HL-60 (cell line): ENCODE data around the gene CSAD.

Experiments
- DNase-seq, 2 experiments: peaks; one replicate each; pipeline ENCODE4 v3.0.0-alpha.2; 2010 to 2020; ENCODE audit warnings: low read depth in 1 of 2, low spot score in 1 of 2
- H3K27ac ChIP-seq: fragments of 250-450 bp; sonication (Bioruptor Pico); replicated peaks from 2 replicates; pipeline ENCODE4 v1.5.1; 2020; ENCODE audit warnings: mild to moderate bottlenecking, moderate library complexity
- H3K27me3 ChIP-seq: fragments of 250-450 bp; sonication (Bioruptor Pico); 2 replicates; pipeline ENCODE4 v1.5.1; 2021; ENCODE audit warnings: mild to moderate bottlenecking, moderate library complexity; ENCODE audit not compliant: insufficient read depth, poor library complexity, severe bottlenecking
- H3K4me3 ChIP-seq: replicated peaks from 2 replicates; pipeline ENCODE4 v1.5.1; 2011; ENCODE audit warnings: mild to moderate bottlenecking, control low read depth, low read length; ENCODE audit not compliant: insufficient read depth
- GABPA ChIP-seq: IDR thresholded peaks from 2 replicates; pipeline ENCODE4 v1.6.1; 2012; ENCODE audit warnings: low read depth
- POLR2AphosphoS5 ChIP-seq: IDR thresholded peaks from 2 replicates; pipeline ENCODE4 v1.6.1; 2012; ENCODE audit warnings: low read depth
- SPI1 ChIP-seq: IDR thresholded peaks from 2 replicates; pipeline ENCODE4 v1.6.1; 2012; ENCODE audit warnings: low read depth, mild to moderate bottlenecking, borderline replicate concordance
- TF ChIP-seq, protein P1 (sequence below): IDR thresholded peaks from 2 replicates; pipeline ENCODE4 v1.6.1; 2012; ENCODE audit warnings: low read depth; ENCODE audit not compliant: insufficient replicate concordance
- TF ChIP-seq, protein P2 (sequence below): IDR thresholded peaks from one replicate; pipeline ENCODE4 v1.5.1; 2011; ENCODE audit warnings: low read length, control low read depth, inconsistent platforms; ENCODE audit not compliant: insufficient read depth

CSAD gene

DNA sequence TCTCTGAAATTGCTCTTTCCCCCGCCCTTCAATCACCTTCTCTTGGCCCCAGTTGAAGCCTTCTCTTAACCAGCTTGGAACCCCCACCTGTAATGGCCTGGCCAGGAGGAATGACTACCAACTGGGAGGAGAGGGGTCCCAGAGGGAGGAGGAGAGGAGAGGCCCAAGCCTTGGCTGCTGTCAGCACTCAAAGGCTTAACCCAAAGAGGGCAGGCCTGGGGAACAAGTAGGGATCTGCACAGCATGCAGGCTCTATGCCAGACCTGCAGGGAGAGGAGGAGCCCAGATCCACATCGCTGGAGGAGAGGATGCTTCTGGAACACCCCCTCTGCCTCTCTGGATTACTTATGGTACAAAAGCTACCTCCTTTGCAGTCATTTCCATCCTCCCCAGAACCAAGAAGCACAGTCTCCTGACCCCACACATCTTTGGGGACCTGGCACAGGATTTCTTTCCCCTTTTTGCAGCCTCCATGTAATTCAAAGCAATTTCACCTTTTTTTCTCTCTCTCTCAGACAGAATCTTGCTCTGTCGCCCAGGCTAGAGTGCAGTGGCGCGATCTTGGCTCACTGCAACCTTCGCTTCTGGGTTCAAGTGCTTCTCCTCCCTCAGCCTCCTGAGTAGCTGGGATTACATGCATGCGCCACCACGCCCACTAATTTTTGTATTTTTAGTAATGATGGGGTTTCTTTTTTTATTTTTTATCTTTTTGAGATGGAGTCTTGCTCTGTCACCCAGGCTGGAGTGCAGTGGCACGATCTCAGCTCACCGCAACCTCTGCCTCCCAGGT lies 45.1 kb upstream of the CSAD start:
- Histone ChIP-seq H3K27me3 (no peaks in the 10 kb centered on the region), H3K4me3 (no peak overlapping the region), H3K27ac (no peak overlapping the region)
- DNase-seq, result no peak
- no peak for TF ChIP-seq GABPA
- TF ChIP-seq, protein P1, sequence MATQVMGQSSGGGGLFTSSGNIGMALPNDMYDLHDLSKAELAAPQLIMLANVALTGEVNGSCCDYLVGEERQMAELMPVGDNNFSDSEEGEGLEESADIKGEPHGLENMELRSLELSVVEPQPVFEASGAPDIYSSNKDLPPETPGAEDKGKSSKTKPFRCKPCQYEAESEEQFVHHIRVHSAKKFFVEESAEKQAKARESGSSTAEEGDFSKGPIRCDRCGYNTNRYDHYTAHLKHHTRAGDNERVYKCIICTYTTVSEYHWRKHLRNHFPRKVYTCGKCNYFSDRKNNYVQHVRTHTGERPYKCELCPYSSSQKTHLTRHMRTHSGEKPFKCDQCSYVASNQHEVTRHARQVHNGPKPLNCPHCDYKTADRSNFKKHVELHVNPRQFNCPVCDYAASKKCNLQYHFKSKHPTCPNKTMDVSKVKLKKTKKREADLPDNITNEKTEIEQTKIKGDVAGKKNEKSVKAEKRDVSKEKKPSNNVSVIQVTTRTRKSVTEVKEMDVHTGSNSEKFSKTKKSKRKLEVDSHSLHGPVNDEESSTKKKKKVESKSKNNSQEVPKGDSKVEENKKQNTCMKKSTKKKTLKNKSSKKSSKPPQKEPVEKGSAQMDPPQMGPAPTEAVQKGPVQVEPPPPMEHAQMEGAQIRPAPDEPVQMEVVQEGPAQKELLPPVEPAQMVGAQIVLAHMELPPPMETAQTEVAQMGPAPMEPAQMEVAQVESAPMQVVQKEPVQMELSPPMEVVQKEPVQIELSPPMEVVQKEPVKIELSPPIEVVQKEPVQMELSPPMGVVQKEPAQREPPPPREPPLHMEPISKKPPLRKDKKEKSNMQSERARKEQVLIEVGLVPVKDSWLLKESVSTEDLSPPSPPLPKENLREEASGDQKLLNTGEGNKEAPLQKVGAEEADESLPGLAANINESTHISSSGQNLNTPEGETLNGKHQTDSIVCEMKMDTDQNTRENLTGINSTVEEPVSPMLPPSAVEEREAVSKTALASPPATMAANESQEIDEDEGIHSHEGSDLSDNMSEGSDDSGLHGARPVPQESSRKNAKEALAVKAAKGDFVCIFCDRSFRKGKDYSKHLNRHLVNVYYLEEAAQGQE, result no peak
- TF ChIP-seq POLR2AphosphoS5, result no peak
- TF ChIP-seq, protein P2, sequence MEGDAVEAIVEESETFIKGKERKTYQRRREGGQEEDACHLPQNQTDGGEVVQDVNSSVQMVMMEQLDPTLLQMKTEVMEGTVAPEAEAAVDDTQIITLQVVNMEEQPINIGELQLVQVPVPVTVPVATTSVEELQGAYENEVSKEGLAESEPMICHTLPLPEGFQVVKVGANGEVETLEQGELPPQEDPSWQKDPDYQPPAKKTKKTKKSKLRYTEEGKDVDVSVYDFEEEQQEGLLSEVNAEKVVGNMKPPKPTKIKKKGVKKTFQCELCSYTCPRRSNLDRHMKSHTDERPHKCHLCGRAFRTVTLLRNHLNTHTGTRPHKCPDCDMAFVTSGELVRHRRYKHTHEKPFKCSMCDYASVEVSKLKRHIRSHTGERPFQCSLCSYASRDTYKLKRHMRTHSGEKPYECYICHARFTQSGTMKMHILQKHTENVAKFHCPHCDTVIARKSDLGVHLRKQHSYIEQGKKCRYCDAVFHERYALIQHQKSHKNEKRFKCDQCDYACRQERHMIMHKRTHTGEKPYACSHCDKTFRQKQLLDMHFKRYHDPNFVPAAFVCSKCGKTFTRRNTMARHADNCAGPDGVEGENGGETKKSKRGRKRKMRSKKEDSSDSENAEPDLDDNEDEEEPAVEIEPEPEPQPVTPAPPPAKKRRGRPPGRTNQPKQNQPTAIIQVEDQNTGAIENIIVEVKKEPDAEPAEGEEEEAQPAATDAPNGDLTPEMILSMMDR, result no peak
- no peak for TF ChIP-seq SPI1

DNA sequence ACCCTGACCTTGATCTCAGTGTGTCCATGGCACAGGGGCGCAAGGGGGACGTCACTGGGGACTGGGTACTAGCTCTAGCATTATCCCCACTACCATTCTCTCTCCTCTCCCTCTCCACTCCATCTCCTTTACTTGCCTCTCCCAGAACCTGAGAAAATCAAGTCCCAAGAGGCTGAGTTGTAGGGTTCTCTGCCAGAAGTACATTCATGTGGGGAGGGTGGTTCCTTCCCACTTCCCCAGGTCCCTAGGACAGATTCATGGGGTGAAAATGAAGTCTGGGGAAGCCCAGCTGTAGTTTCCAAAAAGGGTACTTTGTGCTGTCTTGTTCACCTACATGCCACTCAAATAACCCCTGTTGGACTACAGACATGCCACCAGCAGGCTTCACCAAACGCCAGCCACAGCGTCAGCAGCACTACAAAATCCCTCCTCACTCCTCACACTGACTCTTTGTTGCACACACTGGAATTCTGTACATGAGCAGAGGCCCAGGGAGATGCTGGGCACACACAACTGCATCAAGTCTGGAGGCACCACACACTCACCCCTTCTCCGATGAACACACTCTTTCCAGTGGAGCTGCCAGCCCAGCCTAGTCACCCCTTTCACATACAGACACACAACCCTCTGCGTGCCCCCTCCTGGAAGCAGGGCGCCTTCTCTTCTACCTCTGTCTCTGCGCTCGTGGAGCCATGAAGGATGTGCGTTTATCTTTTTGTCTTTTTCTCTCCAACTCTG lies 44.3 kb upstream of the CSAD start:
- H3K27ac ChIP-seq, result no peak overlapping the region
- no peaks in the 10 kb centered on the region for H3K27me3 ChIP-seq
- no peak for DNase-seq
- TF ChIP-seq SPI1, result no peak
- TF ChIP-seq, protein P2, result no peak
- H3K4me3 ChIP-seq, result no peak overlapping the region

DNA sequence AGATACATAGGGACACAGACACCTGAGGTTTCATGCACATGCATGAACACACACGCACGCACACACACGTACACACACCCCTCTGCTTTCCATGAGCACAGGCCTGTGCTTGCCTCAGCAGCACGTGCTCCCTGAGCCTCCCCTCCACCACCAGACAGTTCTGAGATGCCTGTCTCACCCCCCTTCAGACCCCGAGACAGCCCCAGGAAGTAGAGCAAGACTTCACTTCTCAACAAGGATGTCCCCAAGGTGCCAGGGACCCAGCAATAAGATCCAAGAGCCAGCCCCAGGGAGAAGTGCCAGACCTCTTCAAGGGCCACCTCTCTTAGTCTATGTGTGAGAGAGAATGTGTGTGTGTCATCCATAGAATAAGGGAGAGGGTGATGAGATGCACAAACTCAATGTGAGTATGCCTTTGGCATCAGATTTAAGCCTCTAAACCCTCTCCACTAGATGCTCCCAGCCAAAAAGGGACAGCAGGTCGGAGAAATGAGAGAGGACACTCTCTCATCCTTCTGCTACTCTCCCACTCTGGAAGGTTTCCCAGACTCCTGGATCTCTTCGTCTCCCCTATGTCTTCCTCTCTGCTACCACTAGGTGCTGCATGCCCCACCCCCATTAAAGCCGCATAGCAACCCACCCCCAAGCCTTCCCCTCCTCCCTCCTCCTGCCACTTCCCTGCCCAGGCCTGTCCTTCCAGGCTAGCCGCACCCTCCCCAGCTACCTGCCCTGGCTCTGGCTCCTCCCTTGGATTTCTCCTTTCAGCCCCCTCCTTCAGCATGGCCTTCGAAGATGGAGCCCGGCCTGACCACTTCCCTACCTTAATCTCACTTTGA lies 43.6 kb upstream of the CSAD start:
- DNase-seq, result no peak
- no peak overlapping the region for H3K27ac ChIP-seq
- H3K27me3 ChIP-seq, result no peaks in the 10 kb centered on the region
- TF ChIP-seq GABPA (no peak), POLR2AphosphoS5 (no peak), SPI1 (no peak)
- TF ChIP-seq, protein P2, result no peak
- TF ChIP-seq, protein P1, result no peak
- no peak overlapping the region for H3K4me3 ChIP-seq
